AG10803 (cell line): ENCODE data around the gene COG8.

Source experiments
- DNase-seq: peaks from one replicate; pipeline ENCODE4 v3.0.0; 2010; ENCODE audit warnings: low read depth
- H3K4me3 ChIP-seq: 2 replicates; pipeline ENCODE4 v1.5.1; 2011; ENCODE audit warnings: mild to moderate bottlenecking, low read length, control low read depth
- CTCF ChIP-seq: conservative IDR thresholded peaks from 2 replicates; pipeline ENCODE4 v1.5.1; 2011; ENCODE audit warnings: mild to moderate bottlenecking, low read length, control low read depth, inconsistent platforms

COG8 gene

GRCh38 chr16:69324585-69325253 lies 14.6 kb downstream of the COG8 start:
- no peak for DNase-seq
- no peak overlapping the region for H3K4me3 ChIP-seq
- no peak for TF ChIP-seq CTCF

GRCh38 chr16:69324013-69324531 lies 15.3 kb downstream of the COG8 start:
- no peak overlapping the region for H3K4me3 ChIP-seq
- TF ChIP-seq CTCF = no peak
- no peak for DNase-seq

- DNase-seq = no peak
- H3K4me3 ChIP-seq = no peak overlapping the region
- TF ChIP-seq CTCF = no peak
Observed at GRCh38 chr16:69323415-69323814, 15.9 kb downstream of the COG8 start.

GRCh38 chr16:69322343-69322742 lies 17.0 kb downstream of the COG8 start:
- TF ChIP-seq CTCF = no peak
- DNase-seq = no peak
- no peak overlapping the region for H3K4me3 ChIP-seq

GRCh38 chr16:69321080-69321479 lies 18.3 kb downstream of the COG8 start:
- no peak overlapping the region for H3K4me3 ChIP-seq
- no peak for DNase-seq
- no peak for TF ChIP-seq CTCF

GRCh38 chr16:69320740-69321073 lies 18.7 kb downstream of the COG8 start:
- H3K4me3 ChIP-seq = no peak overlapping the region
- TF ChIP-seq CTCF = no peak
- no peak for DNase-seq
